HEK293 (cell line): ENCODE measurements around the gene AGR2.
"Not testable (repeated sequence)": the region's sequence is repeated elsewhere in the genome, so short reads cannot be mapped to it uniquely, and the experiment has no call there.

Source experiments
- CTCF ChIA-PET: fragments of 350-600 bp; formaldehyde crosslinking; extraction: SDS; loops from one replicate; lab custom pipeline; 2021; ENCODE audit warnings: antibody characterized with exemption; lab: Yijun Ruan, JAX
- POLR2A ChIA-PET: fragments of 300-600 bp; formaldehyde crosslinking; extraction: SDS; loops from one replicate; lab custom pipeline; 2020; ENCODE audit warnings: antibody characterized with exemption, inconsistent platforms; lab: Yijun Ruan, JAX
- H3K27ac ChIP-seq: fragments of 200-500 bp; sonication (Bioruptor generic); 2 replicates; pipeline ENCODE4 v1.5.1; 2014; ENCODE audit warnings: low read depth, low read length, control low read depth, inconsistent platforms; ENCODE audit errors: extremely low read depth
- H3K36me3 ChIP-seq, 2 experiments: fragments of 200-500 bp in 1 of 2; sonication (Bioruptor generic) in 1 of 2; 1 replicate in 1 of 2; 2 replicates in 1 of 2; pipeline ENCODE4 v1.5.1; 2014 to 2017; ENCODE audit warnings: inconsistent platforms in 2 of 2, low read length in 2 of 2; ENCODE audit not compliant: control insufficient read depth in 2 of 2, insufficient read depth in 1 of 2
- H3K4me1 ChIP-seq: fragments of 200-500 bp; sonication (Bioruptor generic); 2 replicates; pipeline ENCODE4 v1.5.1; 2014; ENCODE audit warnings: mild to moderate bottlenecking, low read length, inconsistent platforms; ENCODE audit not compliant: control insufficient read depth, insufficient read depth
- H3K4me3 ChIP-seq: 2 replicates; pipeline ENCODE4 v1.5.1; 2011; ENCODE audit warnings: low read depth, mild to moderate bottlenecking, control low read depth, low read length, moderate library complexity
- H3K9me3 ChIP-seq: fragments of 200-500 bp; sonication (Bioruptor generic); 2 replicates; pipeline ENCODE4 v1.5.1; 2014; ENCODE audit warnings: low read depth, low read length, inconsistent platforms; ENCODE audit not compliant: control insufficient read depth, insufficient read depth
- FEZF1 ChIP-seq: fragments of 450-650 bp; formaldehyde crosslinking; IDR thresholded peaks from 2 replicates; pipeline ENCODE4 v1.5.1; 2016; ENCODE audit warnings: missing biosample characterization, missing genetic modification characterization
- GLI2 ChIP-seq: fragments of 450-650 bp; formaldehyde crosslinking; IDR thresholded peaks from 2 replicates; pipeline ENCODE4; 2017; ENCODE audit warnings: missing biosample characterization, missing genetic modification characterization, low read depth, borderline replicate concordance
- KLF7 ChIP-seq: fragments of 450-650 bp; formaldehyde crosslinking; IDR thresholded peaks from 2 replicates; pipeline ENCODE4 v1.5.1; 2016; ENCODE audit warnings: missing biosample characterization, missing genetic modification characterization, borderline replicate concordance
- KLF9 ChIP-seq: fragments of 450-650 bp; formaldehyde crosslinking; IDR thresholded peaks from 2 replicates; pipeline ENCODE4 v1.5.1; 2016; ENCODE audit warnings: missing biosample characterization, missing genetic modification characterization, low read depth
- PRDM1 ChIP-seq: fragments of 450-650 bp; formaldehyde crosslinking; IDR thresholded peaks from 2 replicates; pipeline ENCODE4; 2016; ENCODE audit warnings: missing biosample characterization, missing genetic modification characterization
- SALL2 ChIP-seq: fragments of 450-650 bp; formaldehyde crosslinking; IDR thresholded peaks from 2 replicates; pipeline ENCODE4 v1.5.0; 2017; ENCODE audit warnings: missing biosample characterization, mild to moderate bottlenecking, missing genetic modification characterization, borderline replicate concordance
- YY2 ChIP-seq: fragments of 450-650 bp; formaldehyde crosslinking; IDR thresholded peaks from 2 replicates; pipeline ENCODE4 v1.5.1; 2016; ENCODE audit warnings: missing biosample characterization, missing genetic modification characterization
- ZNF133 ChIP-seq: fragments of 450-650 bp; formaldehyde crosslinking; IDR thresholded peaks from 2 replicates; pipeline ENCODE4 v1.5.1; 2016; ENCODE audit warnings: missing biosample characterization, missing genetic modification characterization
- ZNF324 ChIP-seq: fragments of 450-650 bp; formaldehyde crosslinking; IDR thresholded peaks from 2 replicates; pipeline ENCODE4 v1.5.1; 2016; ENCODE audit warnings: missing biosample characterization, missing genetic modification characterization
- ZNF335 ChIP-seq: fragments of 450-650 bp; formaldehyde crosslinking; conservative IDR thresholded peaks from 2 replicates; pipeline ENCODE4 v1.5.1; 2016; ENCODE audit warnings: missing biosample characterization, missing genetic modification characterization
- ZNF416 ChIP-seq: fragments of 450-650 bp; formaldehyde crosslinking; IDR thresholded peaks from 2 replicates; pipeline ENCODE4 v1.5.1; 2016; ENCODE audit warnings: missing biosample characterization, missing genetic modification characterization
- ZNF510 ChIP-seq: fragments of 450-650 bp; formaldehyde crosslinking; IDR thresholded peaks from 2 replicates; pipeline ENCODE4 v1.5.1; 2018; ENCODE audit warnings: mild to moderate bottlenecking, missing genetic modification characterization, missing biosample characterization; ENCODE audit not compliant: insufficient replicate concordance
- ZNF571 ChIP-seq: fragments of 450-650 bp; formaldehyde crosslinking; IDR thresholded peaks from 2 replicates; pipeline ENCODE4 v1.5.0; 2017; ENCODE audit warnings: missing biosample characterization, missing genetic modification characterization
- ZNF623 ChIP-seq: fragments of 450-650 bp; formaldehyde crosslinking; IDR thresholded peaks from 2 replicates; pipeline ENCODE4 v1.5.1; 2016; ENCODE audit warnings: missing biosample characterization, missing genetic modification characterization
- ZNF658 ChIP-seq: fragments of 450-650 bp; formaldehyde crosslinking; IDR thresholded peaks from 2 replicates; pipeline ENCODE4; 2016; ENCODE audit warnings: missing biosample characterization, missing genetic modification characterization
- ZNF670 ChIP-seq: fragments of 450-650 bp; formaldehyde crosslinking; IDR thresholded peaks from 2 replicates; pipeline ENCODE4 v1.5.1; 2016; ENCODE audit warnings: missing biosample characterization, missing genetic modification characterization, low read depth
- TF ChIP-seq, protein P1 (sequence below): fragments of 450-650 bp; formaldehyde crosslinking; IDR thresholded peaks from 2 replicates; pipeline ENCODE4 v1.5.1; 2016; ENCODE audit warnings: missing biosample characterization, missing genetic modification characterization
- TF ChIP-seq, protein P2 (sequence below): fragments of 450-650 bp; formaldehyde crosslinking; IDR thresholded peaks from 2 replicates; pipeline ENCODE4 v1.5.1; 2016; ENCODE audit warnings: missing biosample characterization, missing genetic modification characterization
- TF ChIP-seq, protein P3 (sequence below): fragments of 450-650 bp; formaldehyde crosslinking; IDR thresholded peaks from 2 replicates; pipeline ENCODE4 v1.5.1; 2017; ENCODE audit warnings: missing biosample characterization, missing genetic modification characterization

AGR2 gene

DNA sequence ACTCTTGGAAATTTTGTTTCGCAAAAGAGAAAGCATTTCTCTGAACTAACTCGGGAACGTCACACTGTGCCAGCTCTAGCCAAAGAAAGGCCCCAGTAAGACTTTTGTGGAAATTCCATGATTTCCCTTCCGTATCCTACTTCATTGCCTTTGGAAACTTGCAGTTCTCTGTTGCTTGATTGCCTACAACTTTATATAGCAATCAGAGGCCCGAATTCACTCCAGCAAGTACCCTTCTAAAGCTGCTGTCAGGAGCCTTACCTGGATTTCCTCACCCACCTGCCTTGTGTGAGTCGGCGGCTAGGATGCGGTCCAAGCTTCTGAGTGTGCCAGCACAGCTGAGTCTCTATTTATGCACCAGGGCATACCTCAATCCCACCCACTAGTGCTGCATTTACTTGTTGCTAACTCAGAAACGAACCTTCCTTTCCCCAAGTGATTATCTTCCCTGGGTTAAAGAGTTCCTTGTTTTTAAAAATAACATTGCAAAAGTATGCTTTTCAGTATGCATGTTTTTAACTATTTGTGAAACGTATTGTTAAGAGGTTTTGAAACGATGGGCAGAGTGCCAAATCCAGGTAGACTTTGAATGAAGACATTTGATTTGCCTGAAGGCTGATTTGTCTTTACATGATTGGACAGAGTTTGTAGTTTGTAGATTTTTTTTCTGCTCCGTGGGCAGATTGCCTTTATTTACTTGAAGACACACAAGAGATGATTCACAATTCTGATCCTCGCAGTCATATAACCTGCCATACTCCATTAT lies at the start of gene AGR2:
TSS of gene AGR2 (minus strand) at position 326 of the 766 bp plus-strand sequence. CDS start 3,203 bp downstream, outside the sequence.
- CTCF ChIA-PET: interaction anchor here (0.6 kb wide), 1 partner anchor 79 kb away, joined by 3 read pairs; no protein-coding TSS in a partner anchor
- TF ChIP-seq PRDM1 (no peak), ZNF133 (tag by site-specific recombination) (no peak), ZNF416 (no peak), ZNF658 (no peak), ZNF623 (tag by site-specific recombination) (no peak), ZNF571 (tag by site-specific recombination) (no peak), ZNF324 (tag by site-specific recombination) (no peak), FEZF1 (no peak), KLF7 (no peak), ZNF670 (tag by site-specific recombination) (no peak), YY2 (no peak), GLI2 (no peak), KLF9 (tag by site-specific recombination) (no peak), SALL2 (no peak), ZNF510 (tag by site-specific recombination) (no peak), ZNF335 (tag by site-specific recombination) (no peak)
- TF ChIP-seq, protein P1, sequence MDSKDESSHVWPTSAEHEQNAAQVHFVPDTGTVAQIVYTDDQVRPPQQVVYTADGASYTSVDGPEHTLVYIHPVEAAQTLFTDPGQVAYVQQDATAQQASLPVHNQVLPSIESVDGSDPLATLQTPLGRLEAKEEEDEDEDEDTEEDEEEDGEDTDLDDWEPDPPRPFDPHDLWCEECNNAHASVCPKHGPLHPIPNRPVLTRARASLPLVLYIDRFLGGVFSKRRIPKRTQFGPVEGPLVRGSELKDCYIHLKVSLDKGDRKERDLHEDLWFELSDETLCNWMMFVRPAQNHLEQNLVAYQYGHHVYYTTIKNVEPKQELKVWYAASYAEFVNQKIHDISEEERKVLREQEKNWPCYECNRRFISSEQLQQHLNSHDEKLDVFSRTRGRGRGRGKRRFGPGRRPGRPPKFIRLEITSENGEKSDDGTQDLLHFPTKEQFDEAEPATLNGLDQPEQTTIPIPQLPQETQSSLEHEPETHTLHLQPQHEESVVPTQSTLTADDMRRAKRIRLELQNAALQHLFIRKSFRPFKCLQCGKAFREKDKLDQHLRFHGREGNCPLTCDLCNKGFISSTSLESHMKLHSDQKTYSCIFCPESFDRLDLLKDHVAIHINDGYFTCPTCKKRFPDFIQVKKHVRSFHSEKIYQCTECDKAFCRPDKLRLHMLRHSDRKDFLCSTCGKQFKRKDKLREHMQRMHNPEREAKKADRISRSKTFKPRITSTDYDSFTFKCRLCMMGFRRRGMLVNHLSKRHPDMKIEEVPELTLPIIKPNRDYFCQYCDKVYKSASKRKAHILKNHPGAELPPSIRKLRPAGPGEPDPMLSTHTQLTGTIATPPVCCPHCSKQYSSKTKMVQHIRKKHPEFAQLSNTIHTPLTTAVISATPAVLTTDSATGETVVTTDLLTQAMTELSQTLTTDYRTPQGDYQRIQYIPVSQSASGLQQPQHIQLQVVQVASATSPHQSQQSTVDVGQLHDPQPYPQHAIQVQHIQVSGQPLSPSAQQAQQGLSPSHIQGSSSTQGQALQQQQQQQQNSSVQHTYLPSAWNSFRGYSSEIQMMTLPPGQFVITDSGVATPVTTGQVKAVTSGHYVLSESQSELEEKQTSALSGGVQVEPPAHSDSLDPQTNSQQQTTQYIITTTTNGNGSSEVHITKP: no peak
- TF ChIP-seq, protein P2, sequence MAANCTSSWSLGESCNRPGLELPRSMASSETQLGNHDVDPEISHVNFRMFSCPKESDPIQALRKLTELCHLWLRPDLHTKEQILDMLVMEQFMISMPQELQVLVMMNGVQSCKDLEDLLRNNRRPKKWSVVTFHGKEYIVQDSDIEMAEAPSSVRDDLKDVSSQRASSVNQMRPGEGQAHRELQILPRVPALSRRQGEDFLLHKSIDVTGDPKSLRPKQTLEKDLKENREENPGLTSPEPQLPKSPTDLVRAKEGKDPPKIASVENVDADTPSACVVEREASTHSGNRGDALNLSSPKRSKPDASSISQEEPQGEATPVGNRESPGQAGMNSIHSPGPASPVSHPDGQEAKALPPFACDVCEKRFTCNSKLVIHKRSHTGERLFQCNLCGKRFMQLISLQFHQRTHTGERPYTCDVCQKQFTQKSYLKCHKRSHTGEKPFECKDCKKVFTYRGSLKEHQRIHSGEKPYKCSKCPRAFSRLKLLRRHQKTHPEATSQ: no peak
- TF ChIP-seq, protein P3, sequence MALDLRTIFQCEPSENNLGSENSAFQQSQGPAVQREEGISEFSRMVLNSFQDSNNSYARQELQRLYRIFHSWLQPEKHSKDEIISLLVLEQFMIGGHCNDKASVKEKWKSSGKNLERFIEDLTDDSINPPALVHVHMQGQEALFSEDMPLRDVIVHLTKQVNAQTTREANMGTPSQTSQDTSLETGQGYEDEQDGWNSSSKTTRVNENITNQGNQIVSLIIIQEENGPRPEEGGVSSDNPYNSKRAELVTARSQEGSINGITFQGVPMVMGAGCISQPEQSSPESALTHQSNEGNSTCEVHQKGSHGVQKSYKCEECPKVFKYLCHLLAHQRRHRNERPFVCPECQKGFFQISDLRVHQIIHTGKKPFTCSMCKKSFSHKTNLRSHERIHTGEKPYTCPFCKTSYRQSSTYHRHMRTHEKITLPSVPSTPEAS (tag by site-specific recombination): no peak
- TF ChIP-seq, all 188 proteins: peak for 0
- no peaks in the 10 kb centered on the region for H3K36me3 ChIP-seq
- H3K27ac ChIP-seq: no peak within 1 kb of the TSS
- no peak within 1 kb of the TSS for H3K4me3 ChIP-seq
- POLR2A ChIA-PET: no interaction called here
- H3K9me3 ChIP-seq: no peaks in the 10 kb centered on the region
- no peaks in the 10 kb centered on the region; the same call in 1 of the 2 replicates for H3K4me1 ChIP-seq

DNA sequence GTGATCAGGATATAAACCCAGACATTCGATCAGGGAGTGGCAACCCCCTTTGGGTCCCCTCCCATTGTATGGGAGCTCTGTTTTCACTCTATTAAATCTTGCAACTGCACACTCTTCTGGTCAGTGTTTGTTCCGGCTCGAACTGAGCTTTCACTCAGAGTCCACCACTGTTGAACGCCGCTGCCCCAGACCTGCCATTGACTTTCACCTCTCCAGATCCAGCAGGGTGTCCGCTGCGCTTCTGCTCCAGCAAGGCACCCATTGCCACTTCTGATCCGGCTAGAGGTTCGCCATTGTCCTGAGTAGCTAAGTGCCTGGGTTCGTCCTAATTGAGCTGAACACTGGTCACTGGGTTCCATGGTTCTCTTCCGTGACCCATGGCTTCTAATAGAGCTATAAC lies 48.4 kb upstream of the AGR2 start:
- H3K36me3 ChIP-seq, H3K4me1 ChIP-seq, POLR2A ChIA-PET, H3K4me3 ChIP-seq, H3K27ac ChIP-seq, H3K9me3 ChIP-seq: not testable (repeated sequence)
- CTCF ChIA-PET: interaction anchor here (0.6 kb wide), 1 partner anchor 1021 kb away, joined by 3 read pairs; no protein-coding TSS in a partner anchor
